Measurements from ENCODE around the gene FNDC10.

Gene FNDC10

GRCh38 chr1:1554926-1555915 lies 44.7 kb downstream of the FNDC10 start:
- no peaks in the 10 kb centered on the region for H3K9me3 Mint-ChIP-seq
- H3K4me1 Mint-ChIP-seq: peaks cover 11% of the 10 kb centered on the region
- H3K4me3 Mint-ChIP-seq: no peak overlapping the region
- H3K36me3 Mint-ChIP-seq: no peaks in the 10 kb centered on the region
- H3K27me3 Mint-ChIP-seq: no peaks in the 10 kb centered on the region
- H3K27ac Mint-ChIP-seq: no peak overlapping the region

GRCh38 chr1:1554550-1554925 lies 45.4 kb downstream of the FNDC10 start:
- no peak overlapping the region for H3K4me3 Mint-ChIP-seq
- H3K9me3 Mint-ChIP-seq: no peaks in the 10 kb centered on the region
- no peaks in the 10 kb centered on the region for H3K27me3 Mint-ChIP-seq
- no peaks in the 10 kb centered on the region for H3K36me3 Mint-ChIP-seq
- H3K27ac Mint-ChIP-seq: no peak overlapping the region
- peaks cover 11% of the 10 kb centered on the region for H3K4me1 Mint-ChIP-seq

GRCh38 chr1:1553821-1554494 lies 46.0 kb downstream of the FNDC10 start:
- no peak overlapping the region for H3K27ac Mint-ChIP-seq
- no peaks in the 10 kb centered on the region for H3K9me3 Mint-ChIP-seq
- no peaks in the 10 kb centered on the region for H3K36me3 Mint-ChIP-seq
- no peaks in the 10 kb centered on the region for H3K27me3 Mint-ChIP-seq
- peaks cover 11% of the 10 kb centered on the region for H3K4me1 Mint-ChIP-seq
- H3K4me3 Mint-ChIP-seq: no peak overlapping the region

GRCh38 chr1:1552263-1552639 lies 47.7 kb downstream of the FNDC10 start:
- H3K4me3 Mint-ChIP-seq: no peak overlapping the region
- H3K4me1 Mint-ChIP-seq: peaks cover 6% of the 10 kb centered on the region
- H3K27me3 Mint-ChIP-seq: no peaks in the 10 kb centered on the region
- no peaks in the 10 kb centered on the region for H3K36me3 Mint-ChIP-seq
- no peak overlapping the region for H3K27ac Mint-ChIP-seq
- no peaks in the 10 kb centered on the region for H3K9me3 Mint-ChIP-seq

- no peak overlapping the region for H3K4me3 Mint-ChIP-seq
- H3K36me3 Mint-ChIP-seq: no peaks in the 10 kb centered on the region
- H3K4me1 Mint-ChIP-seq: peaks cover 6% of the 10 kb centered on the region
- no peaks in the 10 kb centered on the region for H3K9me3 Mint-ChIP-seq
- no peaks in the 10 kb centered on the region for H3K27me3 Mint-ChIP-seq
- H3K27ac Mint-ChIP-seq: no peak overlapping the region
Observed at GRCh38 chr1:1551524-1552262, 48.2 kb downstream of the FNDC10 start.

- Mint-ChIP-seq H3K27ac (no peak overlapping the region), H3K27me3 (no peaks in the 10 kb centered on the region), H3K4me3 (no peak overlapping the region), H3K36me3 (no peaks in the 10 kb centered on the region), H3K4me1 (peaks cover 6% of the 10 kb centered on the region), H3K9me3 (no peaks in the 10 kb centered on the region)
Observed at GRCh38 chr1:1550591-1551432, 49.1 kb downstream of the FNDC10 start.

- H3K9me3 Mint-ChIP-seq: no peaks in the 10 kb centered on the region
- no peaks in the 10 kb centered on the region for H3K36me3 Mint-ChIP-seq
- H3K27ac Mint-ChIP-seq: no peak overlapping the region
- no peak overlapping the region for H3K4me3 Mint-ChIP-seq
- no peaks in the 10 kb centered on the region for H3K27me3 Mint-ChIP-seq
- H3K4me1 Mint-ChIP-seq: peaks cover 6% of the 10 kb centered on the region
Observed at GRCh38 chr1:1550087-1550486, 49.8 kb downstream of the FNDC10 start.

- H3K4me1 Mint-ChIP-seq: peaks cover 3% of the 10 kb centered on the region
- H3K27ac Mint-ChIP-seq: no peak overlapping the region
- no peaks in the 10 kb centered on the region for H3K36me3 Mint-ChIP-seq
- H3K9me3 Mint-ChIP-seq: no peaks in the 10 kb centered on the region
- H3K4me3 Mint-ChIP-seq: no peak overlapping the region
- no peaks in the 10 kb centered on the region for H3K27me3 Mint-ChIP-seq
Observed at GRCh38 chr1:1548591-1548990, 51.3 kb downstream of the FNDC10 start.

Measured in activated naive CD4-positive, alpha-beta T cell treated with anti-CD3 and anti-CD28 coated beads, Interleukin-2, amount 50 U/mL, for 24 hours (primary cell).